H1 (cell line): Measurements from ENCODE around the gene TP73. TPM values are rescaled to one million over a fixed set of nuclear protein-coding genes. Genes with fewer than 3 reads are reported as not detected.

Source experiments
- CTCF ChIA-PET: fragments of 300-600 bp; sonication (Branson Sonifier 250); formaldehyde crosslinking; loops from one replicate; lab custom pipeline; 2021; ENCODE audit not compliant: partially characterized antibody; lab: Charles Lee
- POLR2A ChIA-PET: fragments of 300-600 bp; sonication (Branson Sonifier 250); formaldehyde crosslinking; loops from one replicate; lab custom pipeline; 2021; ENCODE audit warnings: inconsistent platforms; ENCODE audit not compliant: partially characterized antibody; lab: Charles Lee
- DNase-seq, 2 experiments: peaks; one replicate each; pipeline versions ENCODE4 v3.0.0 to v3.0.0-alpha.2; 2010 to 2022; ENCODE audit warnings: low spot score in 2 of 2, low read depth in 1 of 2, mixed read lengths in 1 of 2
- FAIRE-seq: peaks from 2 replicates; lab custom pipeline; 2011; peaks lifted over from hg19 to GRCh38; lab: Jason Lieb, UNC
- H2AFZ ChIP-seq: 2 replicates; pipeline ENCODE4 v1.8.1; 2012; ENCODE audit warnings: low read length, inconsistent platforms
- H2AK5ac ChIP-seq: 2 replicates; pipeline ENCODE4 v1.6.1; 2013; ENCODE audit warnings: low read depth, low read length
- H2BK120ac ChIP-seq: replicated peaks from 2 replicates; pipeline ENCODE3; 2013; ENCODE audit warnings: low read depth, low read length, inconsistent platforms
- H2BK12ac ChIP-seq: 2 replicates; pipeline ENCODE4 v1.6.1; 2013; ENCODE audit warnings: low read depth, low read length
- H2BK15ac ChIP-seq: 2 replicates; pipeline ENCODE4 v1.6.1; 2013; ENCODE audit warnings: low read length
- H2BK20ac ChIP-seq: 2 replicates; pipeline ENCODE4 v1.6.1; 2013; ENCODE audit warnings: low read length
- H2BK5ac ChIP-seq: 2 replicates; pipeline ENCODE4 v1.6.1; 2013; ENCODE audit warnings: low read depth, low read length
- H3K14ac ChIP-seq: 2 replicates; pipeline ENCODE4 v1.6.1; 2013; ENCODE audit warnings: inconsistent platforms; ENCODE audit not compliant: insufficient read length
- H3K18ac ChIP-seq: 2 replicates; pipeline ENCODE4 v1.6.1; 2013; ENCODE audit warnings: low read length; ENCODE audit errors: extremely low read depth
- H3K23ac ChIP-seq: 2 replicates; pipeline ENCODE4 v1.6.1; 2013; ENCODE audit warnings: inconsistent platforms; ENCODE audit not compliant: insufficient read length
- H3K23me2 ChIP-seq: 2 replicates; pipeline ENCODE4 v1.6.1; 2013; ENCODE audit warnings: low read depth, low read length
- H3K27ac ChIP-seq: 2 replicates; pipeline ENCODE4 v1.6.1; 2011; ENCODE audit warnings: low read depth, low read length, inconsistent platforms
- H3K27me3 ChIP-seq, 4 experiments: replicated peaks in 1 of 4; 1 replicate in 1 of 4; 2 replicates in 3 of 4; pipeline versions ENCODE4 v1.6.1 to v1.8.1; 2011 to 2013; ENCODE audit warnings: low read length in 3 of 4, mild to moderate bottlenecking in 3 of 4, inconsistent platforms in 2 of 4, mixed read lengths in 2 of 4, moderate library complexity in 1 of 4; ENCODE audit not compliant: control insufficient read depth in 3 of 4, insufficient read depth in 3 of 4; ENCODE audit errors: extremely low read depth in 1 of 4
- H3K36me3 ChIP-seq, 4 experiments: 2 replicates each; pipeline versions ENCODE4 v1.6.1 to v1.8.1; 2011 to 2013; ENCODE audit warnings: mild to moderate bottlenecking in 4 of 4, low read length in 3 of 4, moderate library complexity in 2 of 4, control low read depth in 1 of 4, inconsistent platforms in 1 of 4; ENCODE audit not compliant: insufficient read depth in 4 of 4, control insufficient read depth in 2 of 4
- H3K4ac ChIP-seq: replicated peaks from 2 replicates; pipeline ENCODE3; 2013; ENCODE audit warnings: low read length, low read depth, mixed read lengths, inconsistent platforms; ENCODE audit not compliant: insufficient read length
- H3K4me1 ChIP-seq, 4 experiments: replicated peaks in 1 of 4; 1 replicate in 1 of 4; 2 replicates in 3 of 4; pipeline versions ENCODE4 v1.6.1 to v1.8.1; 2011 to 2013; ENCODE audit warnings: low read length in 3 of 4, inconsistent platforms in 2 of 4, mixed read lengths in 1 of 4; ENCODE audit not compliant: insufficient read depth in 4 of 4, control insufficient read depth in 3 of 4
- H3K4me2 ChIP-seq, 2 experiments: 2 replicates each; pipeline versions ENCODE4 v1.6.1 to v1.8.1; 2011 to 2013; ENCODE audit warnings: low read depth in 2 of 2, low read length in 2 of 2, control low read depth in 1 of 2, inconsistent platforms in 1 of 2, mild to moderate bottlenecking in 1 of 2; ENCODE audit not compliant: insufficient read depth in 1 of 2
- H3K4me3 ChIP-seq, 4 experiments: fragments of 200-600, 300-600 bp in 1 of 4; sonication (generic), shearing (Covaris generic), sonication (Bioruptor Twin) in 1 of 4; 2 replicates each; pipeline versions ENCODE4 v1.5.1 to v1.8.1; 2011 to 2016; ENCODE audit warnings: low read length in 4 of 4, low read depth in 3 of 4, control low read depth in 2 of 4, inconsistent platforms in 2 of 4, mild to moderate bottlenecking in 2 of 4, mixed read lengths in 1 of 4, moderate library complexity in 1 of 4; ENCODE audit not compliant: insufficient read depth in 2 of 4; ENCODE audit errors: extremely low read depth in 1 of 4
- H3K56ac ChIP-seq: replicated peaks from 2 replicates; pipeline ENCODE3; 2013; ENCODE audit warnings: low read depth, mild to moderate bottlenecking, mixed read lengths, low read length, inconsistent platforms; ENCODE audit not compliant: insufficient read length
- H3K79me1 ChIP-seq: 2 replicates; pipeline ENCODE4 v1.6.1; 2013; ENCODE audit warnings: low read depth, low read length, control low read depth
- H3K79me2 ChIP-seq, 2 experiments: 2 replicates each; pipeline versions ENCODE4 v1.6.1 to v1.8.1; 2012 to 2013; ENCODE audit warnings: low read length in 2 of 2, mild to moderate bottlenecking in 2 of 2, inconsistent platforms in 1 of 2; ENCODE audit not compliant: insufficient read depth in 2 of 2, control insufficient read depth in 1 of 2
- H3K9ac ChIP-seq, 4 experiments: replicated peaks in 1 of 4; 1 replicate in 1 of 4; 2 replicates in 3 of 4; pipeline versions ENCODE4 v1.6.1 to v1.8.1; 2011 to 2013; ENCODE audit warnings: low read depth in 3 of 4, low read length in 3 of 4, control low read depth in 2 of 4, mild to moderate bottlenecking in 2 of 4, moderate library complexity in 2 of 4, inconsistent platforms in 1 of 4; ENCODE audit errors: extremely low read depth in 1 of 4
- H3K9me3 ChIP-seq, 2 experiments: 2 replicates each; pipeline versions ENCODE4 v1.6.1 to v1.8.1; 2012 to 2013; ENCODE audit warnings: mild to moderate bottlenecking in 2 of 2, moderate library complexity in 2 of 2, control low read depth in 1 of 2, inconsistent platforms in 1 of 2, low read depth in 1 of 2, low read length in 1 of 2, mixed read lengths in 1 of 2; ENCODE audit not compliant: insufficient read depth in 2 of 2
- H4K20me1 ChIP-seq, 2 experiments: replicated peaks in 1 of 2; 2 replicates each; pipeline versions ENCODE3 to v1.8.1; 2011 to 2013; ENCODE audit warnings: inconsistent platforms in 2 of 2, low read length in 2 of 2, mild to moderate bottlenecking in 1 of 2; ENCODE audit not compliant: insufficient read depth in 2 of 2, control insufficient read depth in 1 of 2
- H4K5ac ChIP-seq: 2 replicates; pipeline ENCODE4 v1.6.1; 2013; ENCODE audit warnings: low read length, low read depth, mixed read lengths, inconsistent platforms; ENCODE audit not compliant: insufficient read length
- H4K8ac ChIP-seq: 2 replicates; pipeline ENCODE4 v1.8.0; 2013; ENCODE audit warnings: mild to moderate bottlenecking, moderate library complexity, low read length, inconsistent platforms; ENCODE audit not compliant: insufficient read depth; ENCODE audit errors: extremely low read depth
- H4K91ac ChIP-seq: replicated peaks from 2 replicates; pipeline ENCODE3; 2013; ENCODE audit warnings: low read length, mixed read lengths, inconsistent platforms; ENCODE audit not compliant: insufficient read length
- BRCA1 ChIP-seq: IDR thresholded peaks from 2 replicates; pipeline ENCODE4 v1.6.1; 2012; ENCODE audit warnings: low read depth, low read length, improper control_type of control experiment
- EP300 ChIP-seq, 2 experiments: IDR thresholded peaks; 1 replicate in 1 of 2; 2 replicates in 1 of 2; pipeline ENCODE4 v1.6.1; 2011 to 2012; ENCODE audit warnings: low read depth in 2 of 2, low read length in 2 of 2, mild to moderate bottlenecking in 2 of 2, borderline replicate concordance in 1 of 2, inconsistent platforms in 1 of 2, moderate library complexity in 1 of 2
- JUN ChIP-seq: IDR thresholded peaks from 2 replicates; pipeline ENCODE4 v1.6.1; 2011; ENCODE audit warnings: low read depth, mild to moderate bottlenecking, improper control_type of control experiment, low read length
- JUND ChIP-seq: IDR thresholded peaks from 2 replicates; pipeline ENCODE4 v1.6.1; 2011; ENCODE audit warnings: mild to moderate bottlenecking, improper control_type of control experiment, low read length
- KDM5A ChIP-seq: fragments of 200-600 bp; IDR thresholded peaks from 2 replicates; pipeline ENCODE4 v1.7.1; 2012; ENCODE audit warnings: mild to moderate bottlenecking, low read length, inconsistent platforms, mixed read lengths
- POU5F1 ChIP-seq: IDR thresholded peaks from 2 replicates; pipeline ENCODE4 v1.6.1; 2011; ENCODE audit warnings: low read depth, mild to moderate bottlenecking, low read length, moderate library complexity
- RAD21 ChIP-seq, 2 experiments: IDR thresholded peaks in 1 of 2; conservative IDR thresholded peaks in 1 of 2; 2 replicates each; pipeline ENCODE4 v1.6.1; 2011; ENCODE audit warnings: low read depth in 2 of 2, low read length in 2 of 2, improper control_type of control experiment in 1 of 2, inconsistent platforms in 1 of 2, mild to moderate bottlenecking in 1 of 2, moderate library complexity in 1 of 2
- RNF2 ChIP-seq: fragments of 200-900, 300-1000 bp; sonication (generic); IDR thresholded peaks from 2 replicates; pipeline ENCODE4 v1.7.1; 2016; ENCODE audit warnings: borderline replicate concordance, low read depth, mild to moderate bottlenecking, antibody characterized with exemption, low read length; ENCODE audit not compliant: poor library complexity, severe bottlenecking; ENCODE audit errors: missing control alignments
- SP1 ChIP-seq: IDR thresholded peaks from 2 replicates; pipeline ENCODE4 v1.6.1; 2011; ENCODE audit warnings: low read depth, low read length
- SP2 ChIP-seq: IDR thresholded peaks from 2 replicates; pipeline ENCODE4 v1.6.1; 2012; ENCODE audit warnings: mild to moderate bottlenecking, low read length, inconsistent platforms
- SUZ12 ChIP-seq: fragments of 200-600 bp; sonication (generic); IDR thresholded peaks from 2 replicates; pipeline ENCODE4 v1.6.1; 2012; ENCODE audit warnings: mild to moderate bottlenecking, inconsistent platforms, low read length, moderate library complexity, mixed read lengths
- TAF1 ChIP-seq: IDR thresholded peaks from 2 replicates; pipeline ENCODE4 v1.6.1; 2011; ENCODE audit warnings: mild to moderate bottlenecking, low read depth, low read length
- WGBS, 2 experiments: shearing (Covaris generic) in 1 of 2; methylation state at CpG; one replicate each; pipeline versions ENCODE4 v1.1.6 to v1.1.7; 2013 to 2015; ENCODE audit warnings: low lambda C conversion rate in 2 of 2, mixed read lengths in 2 of 2, inconsistent platforms in 1 of 2, low coverage in 1 of 2, missing lambda C conversion rate in 1 of 2; ENCODE audit not compliant: insufficient replicate concordance in 2 of 2, insufficient coverage in 1 of 2, insufficient read length in 1 of 2; ENCODE audit errors: extremely low coverage in 1 of 2, missing lambda C conversion rate in 1 of 2; 5-methylcytosine and 5-hydroxymethylcytosine counted together
- polyA plus RNA-seq, 7 experiments: library from polyadenylated mRNA; depleted of rRNA in 3 of 7; stranded (reverse) in 5 of 7; unstranded in 2 of 7; fragments of >200 nt in 5 of 7; fragments of 200-250 nt in 2 of 7; gene quantifications; 1 replicate in 5 of 7; 2 replicates in 1 of 7; 4 replicates in 1 of 7; pipeline versions ENCODE4 v1.2.1 to v1.2.3, GENCODE V29; 2011 to 2013; ENCODE audit warnings: missing spikeins in 2 of 7, mixed read lengths in 2 of 7
- total RNA-seq: library from RNA; stranded (reverse); fragmentation: NEBNext Ultra II Directional; extraction: Animal tissue kit (Norgen Biotek cat#: 25700); gene quantifications from 2 replicates; pipeline ENCODE4 v1.2.1, GENCODE V29; 2021

The TP73 gene
- total and polyA plus RNA-seq, 2 of the 8 experiments (the other 6 are each of a cell fraction or from before 2014, with no cell fraction given) = 2.6 to 3.1 TPM

- no peak overlapping the region for H2BK120ac ChIP-seq
- peaks cover 0 to 19% of the 10 kb centered on the region in 2 experiments; a peak in 2 of 4 replicates for H3K79me2 ChIP-seq
- H3K79me1 ChIP-seq = peaks cover 14% of the 10 kb centered on the region; the same call in 1 of the 2 replicates
- WGBS, 2 experiments = 94% methylated on average over 30 of the region's 30 CpGs; no CpG with 5 or more reads in 1 of the 2 experiments
- no peaks in the 10 kb centered on the region; a peak in 1 of 7 replicates for H3K27me3 ChIP-seq
- H3K9ac ChIP-seq = no peak overlapping the region
- no peak overlapping the region for H3K56ac ChIP-seq
- H3K9me3 ChIP-seq = no peaks in the 10 kb centered on the region
- no peak overlapping the region for H2BK20ac ChIP-seq
- H4K5ac ChIP-seq = no peak overlapping the region
- TF ChIP-seq BRCA1 (no peak), JUN (no peak), KDM5A (no peak), SP2 (no peak), TAF1 (no peak), RAD21 (IDR thresholded peaks at IDR 0.05 in 1 of 2, conservative IDR thresholded peaks at IDR 0.05 in 1 of 2; ENCODE audit: low read depth in 2 of 2, low read length in 2 of 2) (no peak), SP1 (no peak), SUZ12 (no peak), POU5F1 (no peak), RNF2 (no peak), EP300 (IDR thresholded peaks at IDR 0.05; ENCODE audit: borderline replicate concordance in 1 of 2, low read depth in 2 of 2, low read length in 2 of 2) (no peak), JUND (no peak)
- TF ChIP-seq, all 59 proteins: peak for 0
- Histone ChIP-seq H3K4me1 (no peaks in the 10 kb centered on the region; a peak in 2 of 7 replicates), H2AK5ac (no peak overlapping the region), H3K23ac (no peak overlapping the region), H2BK5ac (no peak overlapping the region), H3K23me2 (no peaks in the 10 kb centered on the region), H4K20me1 (peaks cover 10 to 25% of the 10 kb centered on the region in 2 experiments), H3K4ac (no peak overlapping the region), H3K4me3 (no peak overlapping the region), H2BK15ac (no peak overlapping the region), H2AFZ (no peak overlapping the region), H3K27ac (no peak overlapping the region), H3K14ac (no peak overlapping the region), H4K91ac (no peak overlapping the region), H2BK12ac (no peak overlapping the region), H4K8ac (no peak overlapping the region), H3K4me2 (no peak overlapping the region), H3K36me3 (peaks cover 33 to 68% (median 60%) of the 10 kb centered on the region in 4 experiments), H3K18ac (no peak overlapping the region)
- DNase-seq = no peak
- CTCF ChIA-PET = interaction anchor here (0.6 to 5.7 kb wide), 8 partner anchors 7 to 331 kb away, joined by 3 to 40 read pairs (median 20); partner anchors contain the start of gene LRRC47
- no peak for FAIRE-seq
- POLR2A ChIA-PET = interaction anchor here (0.9 to 2.3 kb wide), 3 partner anchors 9 to 70 kb away, joined by 3 to 11 read pairs (median 3); no protein-coding TSS in a partner anchor
Observed at GRCh38 chr1:3783651-3784474, 131.5 kb downstream of the TP73 start.
